Endothelial cell of umbilical vein (primary cell): ENCODE data around the gene GOLT1A. TPM values are rescaled to one million over a fixed set of nuclear protein-coding genes. Genes with fewer than 3 reads are reported as not detected.

ENCODE experiments used
- BruUV-seq: library from RNA; stranded (reverse); fragments of 400-500 nt; replicated peaks from 2 replicates; lab custom pipeline; 2021; lab: Mats Ljungman, UMichigan
- CTCF ChIA-PET: fragments of 300-600, 350-600 bp; sonication (Branson Sonifier 250); formaldehyde crosslinking; loops from one replicate; lab custom pipeline; 2021; ENCODE audit warnings: antibody characterized with exemption, inconsistent platforms; lab: Charles Lee
- POLR2A ChIA-PET: fragments of 300-600, 350-600 bp; sonication (Branson Sonifier 250); formaldehyde crosslinking; loops from one replicate; lab custom pipeline; 2021; ENCODE audit warnings: antibody characterized with exemption, inconsistent platforms; lab: Charles Lee
- DNase-seq: peaks from one replicate; pipeline ENCODE4 v3.0.0-alpha.2; 2011; ENCODE audit warnings: low read depth, low spot score
- FAIRE-seq: peaks from 2 replicates; lab custom pipeline; 2011; peaks lifted over from hg19 to GRCh38; lab: Jason Lieb, UNC
- H2AFZ ChIP-seq: 2 replicates; pipeline ENCODE4 v1.6.0; 2012; ENCODE audit warnings: low read depth, low read length, control low read depth, inconsistent platforms
- H3K27ac ChIP-seq: 2 replicates; pipeline ENCODE4 v1.5.1; 2011; ENCODE audit warnings: low read depth, mild to moderate bottlenecking, control low read depth, low read length, moderate library complexity; ENCODE audit not compliant: insufficient read depth
- H3K27me3 ChIP-seq, 2 experiments: 2 replicates each; pipeline versions ENCODE4 v1.6.0 to v1.6.1; 2011; ENCODE audit warnings: low read length in 2 of 2, mixed read lengths in 1 of 2; ENCODE audit not compliant: control insufficient read depth in 2 of 2, insufficient read depth in 2 of 2
- H3K36me3 ChIP-seq, 2 experiments: 2 replicates in 1 of 2; 3 replicates in 1 of 2; pipeline ENCODE4 v1.5.1; 2011; ENCODE audit warnings: low read length in 2 of 2, mild to moderate bottlenecking in 1 of 2, moderate library complexity in 1 of 2; ENCODE audit not compliant: control insufficient read depth in 2 of 2, insufficient read depth in 2 of 2; ENCODE audit errors: extremely low read depth in 1 of 2
- H3K4me1 ChIP-seq: 3 replicates; pipeline ENCODE4 v1.5.1; 2011; ENCODE audit warnings: mild to moderate bottlenecking, low read length; ENCODE audit not compliant: control insufficient read depth, insufficient read depth; ENCODE audit errors: extremely low read depth
- H3K4me2 ChIP-seq: 2 replicates; pipeline ENCODE4 v1.6.1; 2011; ENCODE audit warnings: low read length, control low read depth, mixed read lengths; ENCODE audit not compliant: insufficient read depth
- H3K4me3 ChIP-seq, 3 experiments: fragments of 200-600 bp in 1 of 3; sonication (generic), shearing (Covaris generic) in 1 of 3; replicated peaks in 1 of 3; 2 replicates each; pipeline ENCODE4 v1.5.1; 2011 to 2016; ENCODE audit warnings: control low read depth in 3 of 3, low read length in 3 of 3, mild to moderate bottlenecking in 2 of 3, inconsistent platforms in 1 of 3, low read depth in 1 of 3, moderate library complexity in 1 of 3; ENCODE audit not compliant: insufficient read depth in 1 of 3
- H3K79me2 ChIP-seq: 2 replicates; pipeline ENCODE4 v1.6.0; 2012; ENCODE audit warnings: low read length, inconsistent platforms; ENCODE audit not compliant: control insufficient read depth, insufficient read depth
- H3K9ac ChIP-seq: replicated peaks from 2 replicates; pipeline ENCODE3; 2011; ENCODE audit warnings: low read length, control low read depth; ENCODE audit not compliant: insufficient read depth; ENCODE audit errors: extremely low read depth
- H3K9me1 ChIP-seq: replicated peaks from 3 replicates; pipeline ENCODE4 v1.6.0; 2011; ENCODE audit warnings: mild to moderate bottlenecking, low read length; ENCODE audit not compliant: control insufficient read depth, insufficient read depth; ENCODE audit errors: extremely low read depth
- H3K9me3 ChIP-seq: replicated peaks from 2 replicates; pipeline ENCODE4 v1.5.1; 2012; ENCODE audit warnings: low read length, inconsistent platforms; ENCODE audit not compliant: control insufficient read depth, insufficient read depth
- H4K20me1 ChIP-seq: replicated peaks from 2 replicates; pipeline ENCODE3; 2011; ENCODE audit warnings: mild to moderate bottlenecking, low read length; ENCODE audit not compliant: control insufficient read depth, insufficient read depth; ENCODE audit errors: extremely low read depth
- CTCF ChIP-seq, 2 donors: IDR thresholded peaks; 1 replicate in 1 of 2; 2 replicates in 1 of 2; pipeline ENCODE4 v1.5.1; 2011; ENCODE audit warnings: low read length in 2 of 2, mild to moderate bottlenecking in 2 of 2, moderate library complexity in 2 of 2, control low read depth in 1 of 2, inconsistent platforms in 1 of 2, low read depth in 1 of 2; ENCODE audit not compliant: insufficient read depth in 1 of 2; ENCODE audit errors: extremely low read depth in 1 of 2
- EZH2 ChIP-seq: IDR thresholded peaks from 2 replicates; pipeline ENCODE4 v1.6.1; 2012; ENCODE audit warnings: borderline replicate concordance, low read depth, mild to moderate bottlenecking, moderate library complexity, low read length, inconsistent platforms; ENCODE audit not compliant: severe bottlenecking
- FOS ChIP-seq: IDR thresholded peaks from 2 replicates; pipeline ENCODE4 v1.6.1; 2011; ENCODE audit warnings: mild to moderate bottlenecking, low read length, moderate library complexity, borderline replicate concordance; ENCODE audit not compliant: insufficient read depth
- GATA2 ChIP-seq: IDR thresholded peaks from 2 replicates; pipeline ENCODE4 v1.7.0; 2011; ENCODE audit warnings: low read depth, mild to moderate bottlenecking, moderate library complexity, mixed read lengths, low read length; ENCODE audit not compliant: insufficient read length, insufficient read depth
- JUN ChIP-seq: IDR thresholded peaks from 2 replicates; pipeline ENCODE4 v1.6.1; 2011; ENCODE audit warnings: borderline replicate concordance, low read depth; ENCODE audit not compliant: insufficient read length, insufficient read depth
- MAX ChIP-seq: IDR thresholded peaks from 2 replicates; pipeline ENCODE4 v1.6.1; 2011; ENCODE audit not compliant: insufficient read depth, insufficient read length
- MYC ChIP-seq: IDR thresholded peaks from one replicate; pipeline ENCODE4 v1.6.1; 2011; ENCODE audit warnings: mild to moderate bottlenecking, low read depth, low read length
- POLR2A ChIP-seq: IDR thresholded peaks from 2 replicates; pipeline ENCODE4 v1.6.1; 2012; ENCODE audit warnings: low read depth, mild to moderate bottlenecking, control low read depth, low read length
- POLR2AphosphoS5 ChIP-seq: IDR thresholded peaks from 2 replicates; pipeline ENCODE4 v1.6.1; 2012; ENCODE audit warnings: low read depth, mild to moderate bottlenecking, control low read depth, low read length, moderate library complexity; ENCODE audit not compliant: insufficient read depth
- dilution Hi-C: fragments of 300-500 bp; cut with MboI; formaldehyde crosslinking; loops from one replicate; pipeline ENCODE4 v1.15.0; 2019; ENCODE audit warnings: low sequenced_read_pairs; ENCODE audit not compliant: extremely low pct_ligation_motif_present
- intact Hi-C: fragments of 100-400 bp; cut with micrococcal nuclease; formaldehyde crosslinking; loops from one replicate; pipeline ENCODE4 v1.10.0; 2022
- polyA plus RNA-seq, 4 experiments: library from polyadenylated mRNA; depleted of rRNA in 3 of 4; stranded (reverse) in 3 of 4; unstranded in 1 of 4; fragments of >200 nt; gene quantifications; 2 replicates each; pipeline versions ENCODE4 v1.2.1 to v1.2.3, GENCODE V29; 2011 to 2012; ENCODE audit warnings: missing spikeins in 1 of 4
- total RNA-seq: library from RNA; stranded (reverse); gene quantifications from 2 replicates; pipeline ENCODE4 v1.2.3, GENCODE V29; 2021

Gene GOLT1A
- total and polyA plus RNA-seq, 2 donors (not counting 3 experiments of a cell fraction or from before 2014, with no cell fraction given), result not detected

GRCh38 chr1:204180133-204180532 is 33.7 kb downstream of the GOLT1A start:
- Histone ChIP-seq H3K4me2 (no peak overlapping the region), H2AFZ (no peak overlapping the region), H3K79me2 (no peaks in the 10 kb centered on the region), H3K9me1 (no peaks in the 10 kb centered on the region), H3K27me3 (no peaks in the 10 kb centered on the region), H3K4me1 (peaks cover 7% of the 10 kb centered on the region), H3K9ac (no peak overlapping the region), H3K4me3 (no peak overlapping the region), H3K27ac (no peak overlapping the region), H3K9me3 (no peaks in the 10 kb centered on the region), H4K20me1 (no peaks in the 10 kb centered on the region), H3K36me3 (no peaks in the 10 kb centered on the region)
- TF ChIP-seq JUN, result no peak
- TF ChIP-seq POLR2AphosphoS5, result no peak
- no peak for TF ChIP-seq MAX
- no peak for TF ChIP-seq EZH2
- no peak for TF ChIP-seq POLR2A
- TF ChIP-seq GATA2, result no peak
- no peak for TF ChIP-seq CTCF (IDR thresholded peaks at IDR 0.05; ENCODE audit: extremely low read depth in 1 of 2, insufficient read depth in 1 of 2, low read depth in 1 of 2, low read length in 2 of 2)
- no peak for TF ChIP-seq MYC
- TF ChIP-seq FOS, result no peak
- no TSS peak for BruUV-seq
- ChIA-PET POLR2A (no interaction called here), CTCF (interaction anchor here (1.1 to 26.7 kb wide), 7 partner anchors 8 to 219 kb away, joined by 3 to 770 read pairs (median 3); partner anchors contain the start of gene ETNK2)
- intact Hi-C loops, result no loop called here
- no peak for DNase-seq
- no peak for FAIRE-seq
- dilution Hi-C loops, result no loop called here
